Naive thymus-derived CD4-positive, alpha-beta T cell (primary cell): ENCODE results near the gene UAP1. TPM values are rescaled to one million over a fixed set of nuclear protein-coding genes. Genes with fewer than 3 reads are reported as not detected.

Experiments
- ATAC-seq: fragments of 150-1000 bp; cut with Tn5 transposase; 2 replicates; pipeline ENCODE4 v1.10.0; 2021; ENCODE audit warnings: mild to moderate bottlenecking, moderate library complexity
- CTCF ChIA-PET: fragments of 350-600 bp; sonication (Branson Sonifier 250); formaldehyde crosslinking; loops from one replicate; lab custom pipeline; 2021; ENCODE audit warnings: antibody characterized with exemption; lab: Charles Lee
- POLR2A ChIA-PET: fragments of 350-600 bp; sonication (Branson Sonifier 250); formaldehyde crosslinking; loops from one replicate; lab custom pipeline; 2021; ENCODE audit warnings: antibody characterized with exemption, inconsistent platforms; lab: Charles Lee
- DNase-seq, 9 donors: peaks; one replicate each; pipeline versions ENCODE4 v3.0.0 to v3.0.0-alpha.2; 2020 to 2022; ENCODE audit warnings: mixed read lengths in 1 of 9
- H3K27ac ChIP-seq: one replicate; pipeline ENCODE4 v1.7.0; 2013; ENCODE audit warnings: mild to moderate bottlenecking, low read depth, low read length, moderate library complexity
- H3K27me3 ChIP-seq, 2 donors: one replicate each; pipeline ENCODE4 v1.7.0; 2013; ENCODE audit warnings: low read length in 2 of 2, mild to moderate bottlenecking in 2 of 2, moderate library complexity in 2 of 2; ENCODE audit not compliant: control insufficient read depth in 2 of 2, insufficient read depth in 2 of 2
- H3K36me3 ChIP-seq, 3 experiments: 1 replicate in 2 of 3; 2 replicates in 1 of 3; pipeline ENCODE4 v1.7.0; 2013; ENCODE audit warnings: low read length in 3 of 3, mild to moderate bottlenecking in 3 of 3, moderate library complexity in 1 of 3; ENCODE audit not compliant: insufficient read depth in 3 of 3, control insufficient read depth in 2 of 3
- H3K4me1 ChIP-seq, 2 donors: one replicate each; pipeline ENCODE4 v1.7.0; 2013; ENCODE audit warnings: low read length in 2 of 2, mild to moderate bottlenecking in 2 of 2, moderate library complexity in 1 of 2; ENCODE audit not compliant: control insufficient read depth in 2 of 2, insufficient read depth in 2 of 2
- H3K4me3 ChIP-seq: 2 replicates; pipeline ENCODE4 v1.7.0; 2013; ENCODE audit warnings: mild to moderate bottlenecking, low read length
- H3K9me3 ChIP-seq, 3 experiments: 1 replicate in 2 of 3; 2 replicates in 1 of 3; pipeline ENCODE4 v1.7.0; 2013; ENCODE audit warnings: low read length in 3 of 3; ENCODE audit not compliant: control insufficient read depth in 2 of 3
- H3K27ac Mint-ChIP-seq, 9 donors: one replicate each; pipeline ENCODE4 v1.8.0; 2020 to 2022; ENCODE audit warnings: mixed read lengths in 9 of 9, mild to moderate bottlenecking in 8 of 9, moderate library complexity in 5 of 9, inconsistent platforms in 2 of 9
- H3K27me3 Mint-ChIP-seq, 5 donors: one replicate each; pipeline ENCODE4 v1.8.0; 2021 to 2022; ENCODE audit warnings: mixed read lengths in 5 of 5, mild to moderate bottlenecking in 1 of 5
- H3K36me3 Mint-ChIP-seq, 5 donors: one replicate each; pipeline ENCODE4 v1.8.0; 2020 to 2022; ENCODE audit warnings: mixed read lengths in 5 of 5, mild to moderate bottlenecking in 3 of 5, inconsistent platforms in 1 of 5
- H3K4me1 Mint-ChIP-seq, 7 donors: one replicate each; pipeline ENCODE4 v1.8.0; 2020 to 2022; ENCODE audit warnings: mixed read lengths in 7 of 7, mild to moderate bottlenecking in 3 of 7, inconsistent platforms in 1 of 7
- H3K4me3 Mint-ChIP-seq, 10 donors: one replicate each; pipeline ENCODE4 v1.8.0; 2020 to 2022; ENCODE audit warnings: mild to moderate bottlenecking in 10 of 10, mixed read lengths in 10 of 10, moderate library complexity in 6 of 10, inconsistent platforms in 2 of 10
- H3K9me3 Mint-ChIP-seq, 11 donors: one replicate each; pipeline ENCODE4 v1.8.0; 2020 to 2022; ENCODE audit warnings: mixed read lengths in 11 of 11, mild to moderate bottlenecking in 4 of 11, inconsistent platforms in 1 of 11, moderate library complexity in 1 of 11
- intact Hi-C, 2 donors: fragments of 100-400 bp; cut with micrococcal nuclease; formaldehyde crosslinking; loops; one replicate each; pipeline ENCODE4 v1.15.1; 2023
- polyA plus RNA-seq, 2 donors: library from polyadenylated mRNA; unstranded; fragments of 300-500 nt; fragmentation: Illumina TruSeq; gene quantifications; one replicate each; pipeline ENCODE4 v1.2.3, GENCODE V29; 2021
- total RNA-seq, 6 experiments: library from RNA in 5 of 6; stranded (reverse) in 5 of 6; gene quantifications; 1 replicate in 5 of 6; 2 replicates in 1 of 6; pipeline ENCODE4 v1.2.3 and lab custom pipeline; 2021 to 2026

UAP1 gene
- total and polyA plus RNA-seq, 7 experiments from 2014 or later, result 18.0 to 29.6 (median 26.0) TPM

DNA sequence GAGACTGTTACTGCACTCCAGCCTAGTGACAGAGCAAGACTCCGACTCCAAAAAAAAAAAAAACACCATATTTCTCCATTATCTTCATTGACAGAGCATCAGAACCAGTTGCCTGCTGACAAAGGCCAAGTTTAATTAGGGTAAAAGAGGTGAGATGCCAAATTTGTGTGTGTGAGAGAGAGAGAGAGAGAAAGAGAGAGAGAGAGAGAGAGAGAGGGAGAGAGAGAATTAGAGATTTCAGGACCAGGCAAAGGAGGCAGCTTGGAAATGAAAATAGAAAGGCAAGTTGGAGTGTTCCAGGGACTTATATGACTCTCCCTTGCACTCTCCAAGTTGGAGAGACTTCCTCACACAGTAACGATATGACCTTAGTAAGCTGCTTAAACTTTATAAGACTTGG lies 24.3 kb upstream of the UAP1 start:
- Mint-ChIP-seq H3K4me1 (peaks cover 0 to 7% (median 0%) of the 10 kb centered on the region in 7 donors), H3K27ac (no peak overlapping the region), H3K27me3 (no peaks in the 10 kb centered on the region), H3K4me3 (no peak overlapping the region), H3K9me3 (peaks cover 0 to 10% (median 0%) of the 10 kb centered on the region in 11 donors), H3K36me3 (peaks cover 0 to 9% (median 7%) of the 10 kb centered on the region in 5 donors)
- Histone ChIP-seq H3K4me1 (no peaks in the 10 kb centered on the region), H3K4me3 (no peak overlapping the region), H3K27me3 (no peaks in the 10 kb centered on the region), H3K27ac (no peak overlapping the region), H3K36me3 (no peaks in the 10 kb centered on the region), H3K9me3 (no peaks in the 10 kb centered on the region)
- intact Hi-C loops, result no loop called here
- ChIA-PET POLR2A (no interaction called here), CTCF (interaction anchor here (0.7 kb wide), 1 partner anchor 9 kb away, joined by 3 read pairs; no protein-coding TSS in a partner anchor)
- ATAC-seq (no peak), DNase-seq (no peak)

DNA sequence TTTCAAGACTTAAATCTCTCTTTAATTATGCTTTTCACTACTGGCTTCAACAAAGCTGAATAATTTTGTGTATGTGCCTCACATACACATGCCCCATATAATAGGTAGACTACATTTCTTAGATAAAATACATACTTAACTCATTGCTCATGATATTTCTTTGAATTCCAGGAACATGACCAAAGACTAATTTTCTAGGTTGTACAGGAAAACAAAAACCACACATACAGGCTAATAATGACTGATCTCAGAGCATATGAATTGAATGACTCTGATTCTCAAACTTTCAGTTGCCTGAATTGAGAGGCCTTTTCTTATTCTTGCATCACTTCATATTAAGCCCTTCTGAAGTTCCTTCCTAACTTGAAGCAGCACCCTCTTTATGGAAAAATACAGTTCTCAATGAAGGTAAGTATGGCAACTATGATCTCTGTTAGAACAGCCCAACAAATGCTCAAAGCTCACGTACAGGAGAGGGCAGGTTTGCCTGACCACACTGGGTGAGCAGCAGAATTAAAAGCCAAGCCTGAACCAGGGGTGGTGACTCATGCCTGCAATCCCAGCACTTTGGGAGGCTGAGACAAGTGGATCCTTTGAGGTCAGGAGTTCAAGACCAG lies 22.6 kb upstream of the UAP1 start:
- ChIA-PET POLR2A (interaction anchor here (0.6 kb wide), 1 partner anchor 13 kb away, joined by 3 read pairs; no protein-coding TSS in a partner anchor), CTCF (no interaction called here)
- Histone ChIP-seq H3K4me1 (no peaks in the 10 kb centered on the region), H3K4me3 (no peak overlapping the region), H3K36me3 (no peaks in the 10 kb centered on the region), H3K9me3 (peaks cover 0 to 5% (median 0%) of the 10 kb centered on the region in 3 experiments), H3K27me3 (no peaks in the 10 kb centered on the region), H3K27ac (no peak overlapping the region)
- H3K4me3 Mint-ChIP-seq, result no peak overlapping the region
- peaks cover 0 to 16% (median 12%) of the 10 kb centered on the region in 5 donors for H3K36me3 Mint-ChIP-seq
- intact Hi-C loops, result no loop called here
- no peak overlapping the region for H3K27ac Mint-ChIP-seq
- no peaks in the 10 kb centered on the region for H3K27me3 Mint-ChIP-seq
- DNase-seq (no peak), ATAC-seq (no peak)
- H3K4me1 Mint-ChIP-seq, result peaks cover 0 to 7% (median 0%) of the 10 kb centered on the region in 7 donors
- H3K9me3 Mint-ChIP-seq, result peaks cover 0 to 21% (median 6%) of the 10 kb centered on the region in 11 donors

DNA sequence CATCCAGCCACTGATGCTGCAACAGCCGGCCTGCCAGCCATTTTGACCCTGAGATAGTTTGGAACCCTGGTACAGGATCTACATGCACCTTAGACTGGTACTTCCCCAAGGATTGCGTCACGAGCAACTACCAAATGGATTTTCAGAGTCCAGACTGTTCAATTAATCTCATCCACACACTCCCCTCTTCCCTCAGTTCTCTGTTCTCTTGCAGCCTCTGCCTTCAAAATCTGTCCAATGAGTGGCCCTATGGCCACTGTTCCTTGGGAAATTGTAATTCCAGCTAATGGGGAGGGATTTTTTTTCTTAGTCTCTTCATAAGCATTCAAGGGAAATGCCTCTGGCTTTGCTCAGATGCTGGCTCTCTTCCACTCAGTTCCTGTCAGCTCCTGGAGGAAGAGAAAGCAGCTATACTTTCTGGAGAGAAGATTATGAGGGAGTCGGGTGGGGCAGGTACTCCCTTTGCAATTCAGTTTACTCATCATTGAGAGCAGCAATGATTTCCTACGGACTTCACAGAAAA lies 19.8 kb upstream of the UAP1 start:
- Mint-ChIP-seq H3K27ac (no peak overlapping the region), H3K4me1 (peaks cover 0 to 7% (median 0%) of the 10 kb centered on the region in 7 donors), H3K9me3 (peaks cover 0 to 25% (median 9%) of the 10 kb centered on the region in 11 donors), H3K36me3 (peaks cover 0 to 16% (median 12%) of the 10 kb centered on the region in 5 donors), H3K4me3 (no peak overlapping the region), H3K27me3 (no peaks in the 10 kb centered on the region)
- DNase-seq (no peak), ATAC-seq (no peak)
- ChIA-PET CTCF (no interaction called here), POLR2A (no interaction called here)
- Histone ChIP-seq H3K4me1 (no peaks in the 10 kb centered on the region), H3K36me3 (no peaks in the 10 kb centered on the region), H3K27ac (no peak overlapping the region), H3K4me3 (no peak overlapping the region), H3K9me3 (peaks cover 0 to 5% (median 0%) of the 10 kb centered on the region in 3 experiments), H3K27me3 (no peaks in the 10 kb centered on the region)
- intact Hi-C loops, result no loop called here

DNA sequence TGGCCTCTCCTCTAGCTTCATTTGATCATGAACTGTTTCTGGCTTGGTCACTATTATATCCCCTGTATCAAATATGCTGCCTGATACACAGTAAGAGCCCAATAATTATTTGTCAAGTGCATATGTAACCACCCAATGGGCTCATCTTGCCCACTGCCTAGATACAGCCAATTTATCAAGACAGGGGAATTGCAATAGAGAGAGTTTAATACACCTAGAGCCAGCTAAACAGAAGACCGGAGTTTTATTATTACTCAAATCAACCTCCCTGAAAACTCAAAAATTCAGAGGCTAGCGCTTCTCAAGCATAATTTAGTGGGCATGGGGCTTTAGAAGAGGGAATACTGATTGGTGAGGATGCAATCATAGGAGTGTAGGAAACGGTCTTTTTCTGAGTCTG lies 18.3 kb upstream of the UAP1 start:
- H3K36me3 ChIP-seq, result no peaks in the 10 kb centered on the region
- intact Hi-C loops, result no loop called here

DNA sequence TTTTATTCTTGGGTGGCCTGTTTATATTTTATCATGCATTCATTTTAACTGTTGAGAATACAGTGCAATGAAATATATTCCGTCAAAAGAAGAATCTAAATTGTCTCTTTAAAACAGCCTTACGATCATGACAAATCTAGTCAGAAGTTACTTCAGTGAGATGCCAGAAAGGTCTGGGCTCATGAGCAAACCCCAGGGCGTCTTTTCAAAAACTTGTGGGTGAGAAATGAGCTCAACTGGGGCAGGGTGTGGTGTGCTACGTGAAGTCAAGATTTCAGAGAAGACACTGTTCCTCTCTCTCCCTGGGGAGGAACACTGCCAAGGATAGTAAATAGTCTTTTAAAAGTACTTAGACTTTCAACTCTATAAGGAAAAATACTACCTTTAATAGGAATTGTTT lies 13.4 kb upstream of the UAP1 start:
- H3K9me3 ChIP-seq, result peaks cover 0 to 5% (median 0%) of the 10 kb centered on the region in 3 experiments
- Mint-ChIP-seq H3K9me3 (peaks cover 0 to 10% (median 2%) of the 10 kb centered on the region in 11 donors), H3K36me3 (peaks cover 0 to 3% (median 3%) of the 10 kb centered on the region in 5 donors), H3K27me3 (no peaks in the 10 kb centered on the region), H3K4me1 (peaks cover 0 to 4% (median 0%) of the 10 kb centered on the region in 7 donors), H3K4me3 (no peak overlapping the region), H3K27ac (no peak overlapping the region)
- DNase-seq (no peak), ATAC-seq (peak; percentile 75)
- intact Hi-C loops, result no loop called here
- ChIA-PET POLR2A (no interaction called here), CTCF (no interaction called here)
- no peaks in the 10 kb centered on the region for H3K4me1 ChIP-seq
- no peaks in the 10 kb centered on the region for H3K36me3 ChIP-seq
- no peak overlapping the region for H3K4me3 ChIP-seq
- H3K27ac ChIP-seq, result no peak overlapping the region
- no peaks in the 10 kb centered on the region for H3K27me3 ChIP-seq

More for the DNA sequence above, 18.3 kb upstream of the UAP1 start:
- POLR2A ChIA-PET, result no interaction called here
- Histone ChIP-seq H3K4me1 (no peaks in the 10 kb centered on the region), H3K27ac (no peak overlapping the region), H3K9me3 (peaks cover 0 to 5% (median 0%) of the 10 kb centered on the region in 3 experiments), H3K4me3 (no peak overlapping the region), H3K27me3 (no peaks in the 10 kb centered on the region)
- Mint-ChIP-seq H3K27ac (no peak overlapping the region), H3K36me3 (peaks cover 0 to 16% (median 12%) of the 10 kb centered on the region in 5 donors), H3K9me3 (peaks cover 0 to 25% (median 9%) of the 10 kb centered on the region in 11 donors), H3K4me1 (peaks cover 0 to 7% (median 0%) of the 10 kb centered on the region in 7 donors), H3K4me3 (no peak overlapping the region), H3K27me3 (no peaks in the 10 kb centered on the region)
- DNase-seq, result no peak
- no peak for ATAC-seq
- CTCF ChIA-PET, result no interaction called here

DNA sequence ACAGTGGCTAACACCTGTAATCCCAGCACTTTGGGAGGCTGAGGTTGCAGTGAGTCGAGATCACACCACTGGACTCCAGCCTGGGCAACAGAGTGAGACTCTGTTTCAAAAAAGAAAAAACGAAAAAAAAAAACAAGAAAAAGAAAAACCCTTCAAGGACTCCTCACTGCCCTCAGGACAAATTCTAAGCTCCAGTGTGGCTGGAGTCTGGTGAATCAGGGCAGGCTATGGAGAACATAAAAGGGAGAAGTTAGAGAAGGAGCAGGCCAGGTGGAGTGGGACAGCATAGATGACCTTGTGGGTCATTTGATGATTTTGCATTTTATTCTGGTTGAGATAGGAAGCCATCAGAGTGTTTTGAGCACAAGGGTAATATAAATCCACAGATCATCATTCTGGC lies 12.5 kb upstream of the UAP1 start:
- Mint-ChIP-seq H3K27ac (no peak overlapping the region), H3K4me1 (peaks cover 0 to 4% (median 0%) of the 10 kb centered on the region in 7 donors), H3K9me3 (peaks cover 0 to 4% (median 0%) of the 10 kb centered on the region in 11 donors), H3K4me3 (no peak overlapping the region), H3K36me3 (no peaks in the 10 kb centered on the region), H3K27me3 (no peaks in the 10 kb centered on the region)
- ATAC-seq (no peak), DNase-seq (no peak)
- Histone ChIP-seq H3K4me1 (no peaks in the 10 kb centered on the region), H3K27ac (no peak overlapping the region), H3K9me3 (no peaks in the 10 kb centered on the region), H3K36me3 (no peaks in the 10 kb centered on the region), H3K4me3 (no peak overlapping the region), H3K27me3 (no peaks in the 10 kb centered on the region)
- ChIA-PET POLR2A (no interaction called here), CTCF (no interaction called here)
- intact Hi-C loops, result no loop called here
